HepG2 (cell line): Measurements from ENCODE around the gene SCMH1. TPM values are rescaled to one million over a fixed set of nuclear protein-coding genes. Genes with fewer than 3 reads are reported as not detected.

Source experiments
- AGO1 ChIP-seq: fragments of 200-400 bp; formaldehyde crosslinking; IDR thresholded peaks from 2 replicates; pipeline ENCODE4 v1.6.1; 2017; ENCODE audit warnings: mild to moderate bottlenecking, low read depth, low read length, moderate library complexity; ENCODE audit not compliant: poor library complexity, severe bottlenecking
- DNMT3B ChIP-seq: conservative IDR thresholded peaks from 2 replicates; pipeline ENCODE4 v1.6.1; 2016; ENCODE audit warnings: missing biosample characterization, control low read depth
- ELK4 ChIP-seq: sonication (generic); formaldehyde crosslinking; IDR thresholded peaks from 2 replicates; pipeline ENCODE4 v1.9.0; 2021; ENCODE audit warnings: missing genetic modification reagents, borderline replicate concordance
- ETV5 ChIP-seq: IDR thresholded peaks from 2 replicates; pipeline ENCODE4 v1.6.1; 2018; ENCODE audit warnings: missing biosample characterization, missing genetic modification reagents, inconsistent platforms, borderline replicate concordance
- IKZF4 ChIP-seq: sonication (generic); formaldehyde crosslinking; IDR thresholded peaks from 2 replicates; pipeline ENCODE4 v1.5.1; 2020; ENCODE audit warnings: borderline replicate concordance, mild to moderate bottlenecking, low read depth, missing genetic modification reagents; ENCODE audit errors: not compliant biosample characterization
- MAFG ChIP-seq: sonication (generic); formaldehyde crosslinking; IDR thresholded peaks from 2 replicates; pipeline ENCODE4 v1.5.1; 2020; ENCODE audit warnings: mild to moderate bottlenecking, missing genetic modification reagents
- MED8 ChIP-seq: sonication (generic); formaldehyde crosslinking; IDR thresholded peaks from 2 replicates; pipeline ENCODE4 v1.8.1; 2023; ENCODE audit warnings: mild to moderate bottlenecking, missing genetic modification reagents; ENCODE audit not compliant: insufficient replicate concordance
- NBN ChIP-seq: fragments of 450-650 bp; conservative IDR thresholded peaks from 2 replicates; pipeline ENCODE4 v1.6.1; 2017
- NFE2 ChIP-seq: sonication (generic); formaldehyde crosslinking; IDR thresholded peaks from 2 replicates; pipeline ENCODE4 v1.4.0; 2020; ENCODE audit warnings: missing genetic modification reagents
- NFRKB ChIP-seq: fragments of 450-650 bp; IDR thresholded peaks from 2 replicates; pipeline ENCODE4 v1.6.1; 2017
- SIN3A ChIP-seq: IDR thresholded peaks from 2 replicates; pipeline ENCODE4 v1.6.1; 2011; ENCODE audit warnings: low read depth, mild to moderate bottlenecking, control low read depth, low read length, borderline replicate concordance
- TBX2 ChIP-seq: sonication (generic); formaldehyde crosslinking; IDR thresholded peaks from 2 replicates; pipeline ENCODE4 v1.5.0; 2020; ENCODE audit warnings: missing genetic modification reagents, mild to moderate bottlenecking, borderline replicate concordance
- THAP11 ChIP-seq: IDR thresholded peaks from 2 replicates; pipeline ENCODE4 v1.6.1; 2016; ENCODE audit warnings: missing biosample characterization, missing genetic modification reagents
- ZBTB3 ChIP-seq: sonication (generic); formaldehyde crosslinking; IDR thresholded peaks from 2 replicates; pipeline ENCODE4 v1.4.0; 2020; ENCODE audit warnings: low read depth, mild to moderate bottlenecking, moderate library complexity, missing genetic modification reagents, borderline replicate concordance
- ZHX2 ChIP-seq, 2 experiments: sonication (generic) in 1 of 2; formaldehyde crosslinking in 1 of 2; IDR thresholded peaks; 2 replicates each; pipeline versions ENCODE4 v1.6.1 to v1.9.0; 2014 to 2022; ENCODE audit warnings: antibody characterized with exemption in 1 of 2, borderline replicate concordance in 1 of 2, inconsistent platforms in 1 of 2, low read depth in 1 of 2, missing genetic modification reagents in 1 of 2
- ZMYM4 ChIP-seq: sonication (generic); formaldehyde crosslinking; IDR thresholded peaks from 2 replicates; pipeline ENCODE4 v1.8.1; 2023; ENCODE audit warnings: mild to moderate bottlenecking, missing genetic modification reagents
- ZNF12 ChIP-seq: sonication (generic); formaldehyde crosslinking; IDR thresholded peaks from 2 replicates; pipeline ENCODE4 v1.5.0; 2020; ENCODE audit warnings: missing genetic modification reagents
- ZNF180 ChIP-seq: sonication (generic); formaldehyde crosslinking; IDR thresholded peaks from 2 replicates; pipeline ENCODE4 v1.4.0; 2020; ENCODE audit warnings: low read depth, missing genetic modification reagents, borderline replicate concordance
- ZNF7 ChIP-seq: IDR thresholded peaks from 2 replicates; pipeline ENCODE4 v1.6.1; 2016; ENCODE audit warnings: missing biosample characterization, missing genetic modification reagents
- ZNF781 ChIP-seq: sonication (generic); formaldehyde crosslinking; IDR thresholded peaks from 2 replicates; pipeline ENCODE4 v1.5.1; 2020; ENCODE audit warnings: borderline replicate concordance, mild to moderate bottlenecking, missing genetic modification reagents; ENCODE audit errors: not compliant biosample characterization
- ZXDC ChIP-seq: sonication (generic); formaldehyde crosslinking; IDR thresholded peaks from 2 replicates; pipeline ENCODE4 v1.5.0; 2020; ENCODE audit warnings: mild to moderate bottlenecking, missing genetic modification reagents
- polyA plus RNA-seq, 8 experiments: library from polyadenylated mRNA; depleted of rRNA in 3 of 8; stranded (reverse) in 7 of 8; unstranded in 1 of 8; fragments of >200 nt; fragmentation: Illumina TruSeq in 4 of 8; extraction: Trizol in 4 of 8; gene quantifications; 2 replicates each; pipeline versions ENCODE4 v1.2.1 to v1.2.3, GENCODE V29; 2011 to 2016; ENCODE audit warnings: low read depth in 4 of 8, missing spikeins in 1 of 8, mixed read lengths in 1 of 8; ENCODE audit not compliant: insufficient read depth in 1 of 8
- total RNA-seq, 5 experiments: library from RNA; depleted of rRNA; stranded (reverse); fragments of >200 nt; fragmentation: Illumina TruSeq; extraction: Trizol; gene quantifications; 2 replicates each; pipeline ENCODE4 v1.2.3, GENCODE V29; 2016; ENCODE audit warnings: low read depth in 1 of 5

SCMH1 gene
- total and polyA plus RNA-seq, 2 of the 13 experiments (the other 11 are each of a cell fraction or from before 2014, with no cell fraction given), result 41.8 to 52.6 TPM

GRCh38 chr1:41241354-41241748 lies 755 bp downstream of the SCMH1 start (continued):
- TF ChIP-seq ZHX2 (IDR thresholded peaks at IDR 0.05; ENCODE audit: low read depth) (no peak), ZHX2 (CRISPR knock-in tag; IDR thresholded peaks at IDR 0.05; ENCODE audit: borderline replicate concordance) (no peak), ZBTB3 (CRISPR knock-in tag) (no peak), ZNF781 (CRISPR knock-in tag) (no peak), ZNF7 (CRISPR knock-in tag) (no peak), ETV5 (peak; percentile 51; the same call in 1 of the 2 replicates), NFE2 (CRISPR knock-in tag) (no peak), ZNF12 (no peak), SIN3A (no peak), THAP11 (CRISPR knock-in tag) (0 out of 2 replicates have a peak, but pooled peaks have one; percentile 8), ZMYM4 (CRISPR knock-in tag) (peak; percentile 41; the same call in 1 of the 2 replicates), ELK4 (CRISPR knock-in tag) (no peak), MED8 (no peak), AGO1 (peak; percentile 41), TBX2 (CRISPR knock-in tag) (no peak), NFRKB (no peak), IKZF4 (peak; percentile 9), ZNF180 (CRISPR knock-in tag) (no peak), DNMT3B (CRISPR knock-in tag) (no peak), MAFG (CRISPR knock-in tag) (no peak), ZXDC (CRISPR knock-in tag) (0 out of 2 replicates have a peak, but pooled peaks have one; percentile 43), NBN (no peak)
